ENCODE results near the gene OVCH2. TPM values are rescaled to one million over a fixed set of nuclear protein-coding genes. Genes with fewer than 3 reads are reported as not detected.

OVCH2 gene
- total and polyA plus RNA-seq, 2 experiments from 2014 or later: not detected

DNA sequence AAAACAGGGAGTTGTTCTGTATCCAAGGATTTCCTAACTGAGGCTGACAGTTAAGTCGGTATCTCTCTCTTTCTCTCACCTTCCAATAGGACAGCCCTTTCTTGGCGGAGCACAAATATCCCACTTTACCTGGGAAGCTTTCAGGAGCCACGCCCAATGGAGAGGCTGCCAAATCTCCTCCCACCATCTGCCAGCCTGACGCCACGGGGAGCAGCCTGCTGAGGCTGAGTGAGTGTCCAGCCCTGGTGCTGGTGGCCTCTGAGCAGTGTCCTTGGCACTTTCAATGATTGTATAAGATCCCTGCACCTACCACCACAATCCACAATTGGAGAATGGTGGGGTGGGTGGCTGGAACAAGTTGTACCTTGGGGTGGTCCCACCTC is 66.6 kb downstream of the OVCH2 start:
- no peak for DNase-seq (ENCODE audit: low read depth in 1 of 2, low spot score in 1 of 2)
- no peak overlapping the region for H3K27ac ChIP-seq
- H3K9me3 ChIP-seq (ENCODE audit: low read depth): no peaks in the 10 kb centered on the region
- no peaks in the 10 kb centered on the region for H3K27me3 ChIP-seq
- TF ChIP-seq, protein P1, sequence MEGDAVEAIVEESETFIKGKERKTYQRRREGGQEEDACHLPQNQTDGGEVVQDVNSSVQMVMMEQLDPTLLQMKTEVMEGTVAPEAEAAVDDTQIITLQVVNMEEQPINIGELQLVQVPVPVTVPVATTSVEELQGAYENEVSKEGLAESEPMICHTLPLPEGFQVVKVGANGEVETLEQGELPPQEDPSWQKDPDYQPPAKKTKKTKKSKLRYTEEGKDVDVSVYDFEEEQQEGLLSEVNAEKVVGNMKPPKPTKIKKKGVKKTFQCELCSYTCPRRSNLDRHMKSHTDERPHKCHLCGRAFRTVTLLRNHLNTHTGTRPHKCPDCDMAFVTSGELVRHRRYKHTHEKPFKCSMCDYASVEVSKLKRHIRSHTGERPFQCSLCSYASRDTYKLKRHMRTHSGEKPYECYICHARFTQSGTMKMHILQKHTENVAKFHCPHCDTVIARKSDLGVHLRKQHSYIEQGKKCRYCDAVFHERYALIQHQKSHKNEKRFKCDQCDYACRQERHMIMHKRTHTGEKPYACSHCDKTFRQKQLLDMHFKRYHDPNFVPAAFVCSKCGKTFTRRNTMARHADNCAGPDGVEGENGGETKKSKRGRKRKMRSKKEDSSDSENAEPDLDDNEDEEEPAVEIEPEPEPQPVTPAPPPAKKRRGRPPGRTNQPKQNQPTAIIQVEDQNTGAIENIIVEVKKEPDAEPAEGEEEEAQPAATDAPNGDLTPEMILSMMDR (IDR thresholded peaks at IDR 0.05; ENCODE audit: low read depth, low read length): no peak
- H3K4me3 ChIP-seq: no peak overlapping the region
- no peaks in the 10 kb centered on the region for H3K36me3 ChIP-seq
- no peaks in the 10 kb centered on the region for H3K4me1 ChIP-seq (ENCODE audit: low read depth)

Other genes starting within 250 kb of the OVCH2 start
- 0.35 and 0.39 TPM in 2 replicates for gene OLFML1, start 221.0 kb downstream of the OVCH2 start, total RNA-seq
- gene OLFML1, start 221.0 kb downstream of the OVCH2 start, polyA plus RNA-seq: 1.1 and 2.4 TPM in 2 replicates
- 4.5 and 13.2 TPM in 2 replicates for gene PPFIBP2, start 192.5 kb downstream of the OVCH2 start, total RNA-seq
- 8.0 and 17.3 TPM in 2 replicates for gene PPFIBP2, start 192.5 kb downstream of the OVCH2 start, polyA plus RNA-seq
- gene CYB5R2, start 33.0 kb downstream of the OVCH2 start, total RNA-seq: 2.1 and 4.1 TPM in 2 replicates
- 3.3 and 4.5 TPM in 2 replicates for gene CYB5R2, start 33.0 kb downstream of the OVCH2 start, polyA plus RNA-seq
- gene OR5P2, start 90.5 kb upstream of the OVCH2 start, total RNA-seq: not detected in 2 replicates
- gene OR5P2, start 90.5 kb upstream of the OVCH2 start, polyA plus RNA-seq: not detected in 2 replicates
- gene OR5P3, start 124.4 kb upstream of the OVCH2 start, total RNA-seq: not detected in 2 replicates
- gene OR5P3, start 124.4 kb upstream of the OVCH2 start, polyA plus RNA-seq: not detected in 2 replicates
- not detected in 2 replicates for gene OR10A6, start 224.8 kb upstream of the OVCH2 start, total RNA-seq
- not detected in 2 replicates for gene OR10A6, start 224.8 kb upstream of the OVCH2 start, polyA plus RNA-seq
- gene OR10A3, start 235.2 kb upstream of the OVCH2 start, total RNA-seq: not detected in 2 replicates
- not detected in 2 replicates for gene OR10A3, start 235.2 kb upstream of the OVCH2 start, polyA plus RNA-seq